Measurements from ENCODE around the gene GNA12.
"Not testable (repeated sequence)": the region's sequence is repeated elsewhere in the genome, so short reads cannot be mapped to it uniquely, and the experiment has no call there.

Gene GNA12

DNA sequence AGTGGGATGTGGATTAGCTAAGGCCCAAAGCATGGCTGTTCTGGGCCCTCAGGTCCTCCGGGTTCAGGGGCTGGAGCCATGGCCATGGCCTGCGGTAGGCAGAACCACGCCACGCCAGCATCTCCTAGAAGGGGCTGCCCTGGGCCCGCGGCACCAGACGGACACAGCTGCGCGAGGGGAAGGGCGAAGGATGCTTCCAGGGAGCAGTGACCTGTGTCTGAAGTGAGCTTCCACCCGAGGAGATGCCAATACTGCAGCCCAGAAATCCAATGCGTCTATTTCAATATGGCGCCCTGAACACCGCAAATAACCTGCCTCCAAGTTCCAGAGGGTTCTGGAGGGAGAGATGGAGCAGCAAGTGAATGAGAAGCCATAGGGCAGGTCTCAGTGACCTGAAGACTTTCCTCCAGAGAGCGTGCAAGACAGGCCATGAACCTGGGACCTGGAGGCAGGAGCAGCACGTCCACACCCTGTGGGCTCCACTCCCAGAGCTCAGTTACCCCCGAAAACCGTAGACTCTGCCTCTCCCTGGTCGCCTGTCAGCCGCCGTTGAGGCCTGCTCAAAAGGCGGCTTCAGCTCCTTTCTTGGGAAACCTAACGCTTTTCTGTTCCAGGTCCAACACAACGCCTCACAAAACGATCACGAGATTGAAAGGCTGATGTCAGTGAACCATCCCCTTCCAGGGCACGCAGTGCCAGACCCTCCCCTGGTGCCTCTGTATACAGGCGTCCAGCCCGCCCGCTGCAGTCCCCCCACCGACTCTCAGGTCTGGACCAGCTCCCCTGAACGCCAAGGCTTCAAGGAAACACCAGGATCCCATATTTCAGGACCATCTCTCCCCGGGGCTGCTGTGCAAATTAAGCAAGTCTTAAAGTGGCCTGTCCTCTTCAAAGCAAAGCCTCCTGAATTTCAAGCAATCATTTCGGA, 118.7 kb downstream of the GNA12 start:
- DNase-seq = no peak

DNA sequence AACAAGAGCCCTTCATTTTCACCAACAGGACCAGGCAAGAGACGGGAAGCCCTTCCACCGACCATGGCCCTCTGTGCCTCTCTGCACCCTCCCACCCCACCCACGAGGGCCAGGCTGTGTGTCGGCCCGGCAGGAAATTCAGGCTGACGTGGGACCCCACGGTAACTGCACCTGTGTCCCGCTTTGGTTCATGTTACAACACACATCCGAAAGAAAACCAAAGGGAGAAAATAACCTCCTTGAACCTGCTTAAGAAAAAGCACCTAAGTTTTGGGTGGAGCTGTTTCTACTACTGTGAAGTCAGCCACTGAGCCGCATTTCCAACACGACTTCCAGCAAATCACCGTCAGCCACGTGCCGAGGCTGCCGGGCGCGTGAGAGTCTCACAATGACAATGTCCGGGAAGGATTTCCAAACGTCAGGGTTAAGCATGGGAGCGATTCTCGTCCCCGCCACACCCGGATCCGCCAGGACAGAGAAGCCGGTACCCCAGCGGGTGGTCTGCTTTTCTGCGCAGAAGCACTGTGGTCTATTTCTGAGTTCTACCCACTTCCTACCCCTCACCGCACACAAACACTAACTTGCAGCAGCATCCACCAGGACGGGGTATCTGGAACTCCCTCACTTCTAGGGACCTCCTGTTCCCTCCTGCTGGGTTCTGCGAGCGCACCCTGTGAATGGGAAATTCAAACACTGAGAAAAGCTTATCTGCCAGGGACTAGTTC, 119.5 kb downstream of the GNA12 start:
- no peak for DNase-seq

DNA sequence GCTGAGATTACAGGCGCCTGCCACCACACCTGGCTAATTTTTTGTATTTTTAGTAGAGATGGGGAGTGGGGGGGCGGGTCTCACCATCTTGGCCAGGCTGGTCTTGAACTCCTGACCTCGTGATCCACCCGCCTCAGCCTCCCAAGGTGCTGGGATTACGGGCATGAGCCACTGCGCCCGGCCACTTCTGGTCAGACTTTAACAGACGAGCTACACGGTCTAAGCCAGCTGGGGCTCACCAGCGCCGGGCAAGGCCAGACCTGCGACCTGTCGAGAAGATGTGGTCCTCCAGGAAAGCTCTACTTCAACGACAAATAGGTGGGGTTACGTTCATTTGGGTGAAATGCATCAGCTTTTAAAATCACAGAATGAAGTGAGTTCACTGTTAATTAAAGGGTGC, 120.1 kb downstream of the GNA12 start:
- DNase-seq = not testable (repeated sequence)

DNA sequence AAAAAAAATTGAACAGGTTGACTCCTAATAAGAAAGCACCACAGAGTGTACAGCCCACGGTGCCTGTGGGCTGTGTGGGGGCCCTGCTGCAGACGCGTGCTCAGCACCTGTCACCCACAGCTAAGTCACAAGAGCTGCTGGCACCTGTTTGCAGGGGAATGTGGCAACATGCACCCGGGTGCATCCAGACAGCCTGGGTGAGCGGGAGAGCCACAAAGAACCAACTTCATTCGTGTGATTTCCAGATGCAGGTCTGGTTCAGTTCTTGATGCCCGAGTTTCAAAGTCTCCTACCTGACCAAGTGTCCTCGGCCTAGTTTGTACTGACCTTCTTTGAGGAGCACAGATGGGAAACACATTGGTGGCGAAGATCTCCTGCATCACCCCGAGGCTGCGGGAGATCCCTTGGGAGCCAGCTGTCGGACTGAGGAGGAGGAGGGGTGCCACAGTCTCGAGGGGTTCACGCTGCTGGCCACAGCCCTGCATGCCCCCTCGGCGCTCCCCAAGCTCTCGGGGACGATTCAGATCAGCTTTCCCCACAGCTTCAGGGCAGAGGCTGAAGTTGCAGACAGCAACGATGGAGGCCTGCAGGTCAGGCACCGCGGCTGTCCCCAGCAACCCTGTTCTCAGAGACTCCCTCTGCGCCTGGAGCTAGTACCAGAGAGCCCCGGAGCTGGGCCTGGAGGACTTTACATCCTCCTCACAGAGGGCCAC, 120.8 kb downstream of the GNA12 start:
- no peak for DNase-seq

DNA sequence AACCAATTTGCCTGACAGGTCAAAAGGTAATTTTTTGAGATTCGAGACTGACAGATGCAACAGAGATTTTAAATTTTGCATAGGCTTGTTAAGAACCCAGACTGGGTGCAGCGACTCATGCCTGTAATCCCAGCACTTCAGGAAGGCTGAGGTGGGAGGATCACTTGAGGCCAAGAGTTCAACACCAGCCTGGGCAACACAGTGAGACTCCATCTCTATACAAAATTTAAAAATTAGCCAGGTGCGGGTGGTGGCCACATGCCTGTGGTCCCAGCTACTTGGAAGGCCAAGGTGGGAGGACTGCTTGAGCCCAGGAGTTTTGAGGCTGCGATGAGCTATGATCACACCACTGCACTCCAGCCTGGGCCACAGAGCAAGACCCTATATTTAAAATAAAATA, 121.5 kb downstream of the GNA12 start:
- no peak for DNase-seq

DNA sequence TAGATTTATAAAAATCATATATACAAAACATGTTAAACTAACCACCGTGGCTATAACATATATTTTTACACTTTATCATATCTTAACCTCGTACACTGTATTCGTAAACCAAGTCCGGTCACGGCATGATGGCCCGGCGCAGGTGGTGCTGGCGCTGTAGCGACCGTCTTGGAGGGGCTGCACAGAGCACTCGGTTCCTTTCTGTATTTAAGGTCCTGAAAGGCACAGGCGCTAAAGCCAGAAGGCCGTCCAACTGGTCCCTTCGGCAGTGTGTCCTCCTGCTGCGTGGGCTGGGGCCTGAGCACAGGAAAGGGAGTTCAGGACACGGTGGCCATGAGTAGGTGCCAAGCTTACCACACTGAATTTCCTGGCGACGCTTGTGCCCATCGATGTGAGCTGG, 122.3 kb downstream of the GNA12 start:
- DNase-seq = no peak

DNA sequence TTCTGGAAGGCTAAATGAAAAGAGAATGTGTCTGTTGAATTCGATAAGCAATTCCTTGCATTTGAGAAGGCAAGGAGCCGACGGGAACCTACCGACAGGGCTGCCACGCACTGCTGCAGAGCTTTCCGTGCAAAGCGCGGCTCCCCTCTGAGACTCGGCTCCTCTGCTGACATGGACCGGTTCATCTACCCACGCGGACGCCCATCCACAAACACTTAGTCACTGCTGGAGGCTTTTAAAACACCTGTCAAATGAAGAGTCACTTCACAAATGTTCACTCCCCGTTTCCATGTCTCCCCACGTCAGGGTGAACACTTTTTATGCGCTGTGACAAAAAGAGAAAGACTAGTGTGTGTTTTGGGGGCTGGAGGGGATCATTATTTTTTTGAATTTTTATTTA, 124.1 kb downstream of the GNA12 start:
- no peak for DNase-seq

DNA sequence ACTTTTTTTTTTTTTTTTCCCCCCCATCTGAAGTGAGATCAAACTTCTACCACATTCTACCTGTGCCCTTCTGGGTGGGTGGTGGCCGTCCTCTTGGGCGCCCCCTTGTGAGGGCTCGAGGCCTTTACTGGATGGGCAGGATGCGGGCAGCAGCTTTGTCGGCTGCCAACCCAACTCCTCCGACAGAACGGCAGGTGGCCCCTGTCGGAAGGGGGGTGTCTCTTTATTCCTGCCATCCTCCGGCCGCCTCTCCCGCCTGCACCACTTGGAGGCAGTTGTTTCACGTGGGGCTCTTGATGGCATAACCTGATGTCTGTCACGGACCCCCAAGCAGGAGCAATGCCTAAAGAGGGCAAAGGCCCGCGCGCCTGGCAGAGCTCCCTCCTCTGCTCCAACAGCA, 125.1 kb downstream of the GNA12 start:
- no peak for DNase-seq

DNA sequence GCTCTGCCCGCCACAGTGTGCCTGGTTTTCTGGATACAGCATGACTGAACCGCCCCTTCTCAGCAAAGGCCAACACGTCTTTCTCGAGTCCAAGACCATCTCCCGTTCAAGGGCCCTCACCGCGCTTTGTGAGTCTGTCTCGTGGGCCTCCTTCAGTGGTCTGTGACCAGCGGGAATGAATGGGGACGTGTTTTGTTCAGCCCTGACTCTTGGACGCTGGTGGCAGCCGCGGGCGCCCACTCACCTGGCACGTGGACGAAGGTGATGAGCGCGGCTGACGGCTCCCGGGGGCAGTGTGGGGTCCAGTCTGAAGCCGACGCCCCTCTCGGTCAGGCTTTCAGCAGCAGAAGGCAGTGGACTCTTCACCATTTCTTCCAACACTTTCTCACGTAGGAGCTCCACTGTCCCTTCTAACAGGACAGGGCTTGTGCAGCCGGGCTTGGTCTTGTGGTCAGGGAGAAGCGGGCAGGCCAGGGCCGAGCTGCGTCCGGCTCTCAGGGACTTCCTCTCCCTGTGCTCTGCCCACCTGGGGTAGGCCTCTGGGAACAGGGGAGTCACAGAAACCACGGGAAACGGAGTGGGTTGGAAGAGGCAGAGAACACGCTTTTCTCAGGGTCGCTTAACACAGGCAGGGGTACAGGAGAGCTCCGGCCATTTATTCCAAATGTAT, 125.7 kb downstream of the GNA12 start:
- DNase-seq = no peak

DNA sequence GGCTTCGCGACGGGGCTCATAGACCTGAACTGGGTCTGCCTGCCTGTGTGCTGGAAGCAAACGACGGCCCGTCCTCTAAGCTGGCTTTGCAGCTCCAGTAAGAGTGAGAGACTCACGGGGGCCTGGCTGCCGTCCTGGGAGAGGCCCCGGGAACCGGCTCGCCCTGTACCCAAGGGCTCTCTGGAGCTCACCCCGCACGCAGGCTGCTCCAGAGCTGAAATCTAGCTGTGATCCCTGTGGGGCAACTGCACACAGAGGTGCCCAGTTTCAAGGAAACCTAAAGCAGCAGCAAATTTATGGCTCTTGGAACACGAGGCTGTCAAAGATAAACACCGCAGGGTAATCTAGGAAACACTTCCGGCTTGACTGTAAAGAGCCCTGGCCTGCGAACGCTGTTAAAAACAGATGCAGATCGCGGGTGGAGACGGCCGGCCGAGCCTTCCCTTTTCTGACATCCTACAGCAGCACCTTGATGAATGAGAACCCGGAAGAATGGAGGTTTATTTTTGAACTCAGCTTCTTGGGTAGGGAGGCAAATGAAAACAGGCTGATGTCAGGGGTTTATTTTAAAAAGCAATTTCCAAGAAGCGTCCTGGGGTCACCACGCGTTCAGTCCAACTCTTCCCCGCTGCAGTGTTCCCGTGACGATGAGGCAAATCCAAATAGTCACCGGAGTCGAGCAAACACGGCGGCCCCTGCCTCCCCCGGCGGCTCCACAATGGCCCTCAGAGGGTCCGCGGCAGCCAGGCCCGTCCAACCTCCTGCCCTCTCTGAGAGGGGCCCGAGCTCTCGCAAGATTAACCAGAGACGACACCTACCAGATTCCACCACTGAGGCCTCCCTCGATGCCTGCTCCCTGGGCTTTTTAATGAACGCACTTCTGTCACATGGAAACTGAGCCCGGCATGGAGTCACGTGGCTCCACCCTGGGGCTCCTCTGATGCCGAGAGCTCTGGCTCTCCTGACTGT, 126.5 kb downstream of the GNA12 start:
- DNase-seq = no peak

DNA sequence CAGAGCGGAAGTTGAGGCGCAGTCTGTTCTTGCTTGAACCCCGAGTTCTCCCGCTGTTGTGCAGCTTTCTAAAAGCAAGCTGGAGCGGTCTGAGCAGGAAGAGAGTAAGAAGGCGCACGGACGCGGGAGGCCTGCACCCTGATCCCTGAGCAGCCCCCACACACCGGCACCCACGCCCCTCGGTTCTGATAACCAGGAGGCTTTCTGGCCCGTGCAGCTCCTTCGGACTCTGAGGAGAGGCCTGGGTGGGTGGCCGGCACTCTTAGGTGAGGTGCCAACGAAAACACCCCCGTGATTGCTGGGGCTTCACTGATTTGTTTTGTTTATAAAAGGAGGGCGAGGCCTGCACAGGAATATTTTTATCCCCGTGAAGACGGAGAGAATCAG, 127.2 kb downstream of the GNA12 start:
- no peak for DNase-seq

DNA sequence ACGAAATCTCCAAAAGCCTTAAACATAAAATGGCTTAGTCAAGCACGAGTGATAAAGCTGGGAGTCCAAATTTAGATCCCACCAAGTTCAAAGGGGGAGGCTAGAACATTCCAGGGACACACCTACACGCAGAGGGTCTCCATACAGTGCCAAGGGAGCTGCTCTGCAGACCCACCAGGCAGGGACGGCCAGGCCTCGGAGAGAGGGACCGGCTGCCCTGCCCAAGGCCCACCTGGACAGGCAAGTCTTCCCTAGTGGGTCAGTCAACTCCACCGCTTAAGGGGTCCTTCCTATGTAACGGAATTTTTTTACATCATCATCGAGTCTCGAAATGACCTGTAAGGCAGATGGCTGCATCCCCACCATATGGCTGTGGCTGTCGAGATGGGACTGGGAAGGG, 127.6 kb downstream of the GNA12 start:
- no peak for DNase-seq

DNA sequence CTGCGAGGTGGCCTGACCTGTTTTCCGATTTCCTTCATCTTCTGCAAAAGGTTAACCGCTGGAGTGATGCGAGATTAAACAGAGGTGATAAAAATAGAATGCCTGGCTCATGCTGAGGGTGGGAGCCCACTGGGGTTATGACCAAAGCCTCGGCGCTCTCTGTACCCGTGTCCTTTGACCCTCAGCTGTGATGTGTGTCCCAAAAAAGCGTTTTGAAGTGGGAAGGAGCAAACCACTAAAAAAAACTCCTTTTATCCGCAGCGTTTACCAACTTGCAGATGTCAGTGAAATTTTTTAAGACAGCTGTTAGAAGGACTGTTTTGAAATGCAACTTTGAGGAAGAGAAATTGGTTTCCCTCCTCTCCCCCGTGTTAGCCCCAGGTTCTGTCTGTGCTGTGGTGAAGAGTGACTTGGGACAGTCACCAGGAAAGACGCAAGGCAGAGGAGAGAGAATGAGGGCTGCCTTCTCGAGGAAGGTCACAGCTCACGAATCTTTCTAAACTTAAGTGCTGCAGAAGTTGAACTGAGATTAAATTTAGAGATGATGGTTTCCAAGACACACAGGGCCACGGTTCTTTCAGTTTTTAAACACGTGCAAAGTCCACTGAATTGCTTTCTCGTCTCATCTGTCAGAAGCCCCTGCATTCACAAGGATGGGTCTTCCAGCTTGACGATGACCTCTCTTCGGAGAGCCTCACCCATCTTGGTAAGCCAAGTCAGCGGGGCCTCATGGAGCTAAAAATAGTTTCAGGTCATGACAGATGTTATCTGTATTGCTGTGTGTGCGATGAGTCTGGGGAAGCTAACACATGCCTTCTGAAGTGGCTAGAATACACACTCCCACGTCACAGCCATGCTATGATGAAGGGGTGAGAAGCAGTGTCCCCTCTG, 128.5 kb downstream of the GNA12 start:
- no peak for DNase-seq

DNA sequence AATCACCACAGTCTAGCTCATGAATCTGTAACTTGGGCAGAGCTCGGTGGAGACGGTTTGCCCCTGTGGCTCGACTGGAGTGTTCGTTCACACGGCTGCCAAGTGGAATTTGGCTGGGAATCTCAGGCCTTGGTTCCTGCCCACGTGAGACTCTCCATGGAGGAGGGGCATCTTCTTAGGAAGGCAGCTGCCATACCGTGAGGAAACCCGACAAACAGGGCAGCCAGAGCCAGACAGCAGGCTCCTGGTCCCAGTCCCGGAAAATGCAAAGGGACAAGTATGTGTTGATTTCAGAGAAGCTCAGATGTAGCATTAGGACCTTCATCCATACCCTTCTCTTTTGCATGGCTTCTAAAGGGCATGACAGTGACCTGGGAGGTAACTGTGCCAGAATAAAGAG, 129.5 kb downstream of the GNA12 start:
- no peak for DNase-seq

DNA sequence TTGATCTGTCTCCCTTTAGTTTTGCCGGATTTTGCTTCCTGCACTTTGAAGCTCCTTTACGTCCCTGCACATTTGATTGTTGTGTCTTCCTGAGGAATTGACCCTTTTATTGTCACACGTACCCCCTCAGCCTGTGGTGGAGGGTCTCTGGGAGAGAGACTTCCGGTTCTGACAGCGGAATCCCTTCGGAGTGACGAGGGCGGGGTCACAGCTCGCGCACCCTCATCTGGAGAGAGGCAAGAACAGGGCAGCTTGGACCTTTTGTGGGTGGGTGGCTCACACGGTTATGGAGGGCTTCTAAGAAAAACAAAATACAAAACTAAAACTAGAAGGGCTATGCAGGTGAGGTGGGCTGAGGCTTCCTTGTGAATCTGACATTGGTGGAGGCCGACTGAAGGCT, 130.1 kb downstream of the GNA12 start:
- no peak for DNase-seq

DNA sequence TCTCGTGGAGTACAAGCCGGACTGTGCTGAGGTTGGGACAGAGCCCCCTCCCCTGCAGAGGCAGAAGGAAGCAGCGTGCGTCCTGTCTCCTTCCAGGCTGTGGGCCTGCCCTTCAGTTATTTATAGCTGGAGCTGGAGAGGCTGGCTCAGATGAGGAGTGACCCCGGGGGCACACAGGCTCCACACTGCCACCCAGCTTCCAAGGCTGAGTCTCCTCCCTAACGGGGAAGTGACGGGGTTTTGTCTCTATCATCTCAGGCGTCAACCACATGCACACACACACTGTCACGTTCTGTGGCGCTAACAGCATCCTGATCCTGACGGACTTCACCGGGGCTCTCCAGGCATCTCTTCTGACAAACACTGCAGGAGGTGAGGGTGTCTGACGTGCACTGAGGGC, 130.7 kb downstream of the GNA12 start:
- no peak for DNase-seq

DNA sequence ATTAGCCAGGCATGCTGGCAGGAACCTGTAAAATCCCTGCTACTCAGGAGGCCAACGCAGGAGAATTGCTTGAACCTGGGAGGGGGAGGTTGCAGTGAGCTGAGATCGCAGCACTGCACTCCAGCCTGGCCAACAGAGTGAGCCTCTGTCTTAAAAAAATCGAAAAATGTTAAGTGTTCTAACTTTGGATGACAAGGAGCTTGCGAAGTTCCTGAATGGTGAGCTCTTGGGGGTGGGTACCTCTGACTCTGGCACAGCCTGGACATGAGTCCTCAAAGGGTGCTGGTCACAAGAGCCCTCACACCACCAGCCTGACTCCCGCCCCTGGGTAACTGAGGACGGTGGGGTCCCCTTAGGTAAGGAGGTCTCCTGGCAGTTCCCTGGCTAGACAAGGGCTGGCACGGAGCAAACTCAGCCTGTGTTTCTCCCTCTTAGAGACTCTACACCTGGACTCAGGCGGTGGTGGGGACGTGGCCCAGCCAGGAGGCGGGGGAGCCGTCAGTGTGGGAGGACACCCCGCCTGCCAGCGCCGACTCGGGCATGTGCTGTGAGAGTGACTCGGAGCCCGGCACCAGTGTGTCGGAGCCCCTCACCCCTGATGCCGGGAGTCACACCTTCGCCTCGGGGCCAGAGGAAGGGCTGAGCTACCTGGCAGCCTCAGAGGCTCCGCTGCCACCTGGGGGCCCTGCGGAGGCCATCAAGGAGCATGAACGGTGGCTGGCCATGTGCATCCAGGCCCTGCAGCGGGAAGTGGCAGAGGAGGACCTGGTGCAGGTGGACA, 132.0 kb downstream of the GNA12 start:
- DNase-seq = no peak

DNA sequence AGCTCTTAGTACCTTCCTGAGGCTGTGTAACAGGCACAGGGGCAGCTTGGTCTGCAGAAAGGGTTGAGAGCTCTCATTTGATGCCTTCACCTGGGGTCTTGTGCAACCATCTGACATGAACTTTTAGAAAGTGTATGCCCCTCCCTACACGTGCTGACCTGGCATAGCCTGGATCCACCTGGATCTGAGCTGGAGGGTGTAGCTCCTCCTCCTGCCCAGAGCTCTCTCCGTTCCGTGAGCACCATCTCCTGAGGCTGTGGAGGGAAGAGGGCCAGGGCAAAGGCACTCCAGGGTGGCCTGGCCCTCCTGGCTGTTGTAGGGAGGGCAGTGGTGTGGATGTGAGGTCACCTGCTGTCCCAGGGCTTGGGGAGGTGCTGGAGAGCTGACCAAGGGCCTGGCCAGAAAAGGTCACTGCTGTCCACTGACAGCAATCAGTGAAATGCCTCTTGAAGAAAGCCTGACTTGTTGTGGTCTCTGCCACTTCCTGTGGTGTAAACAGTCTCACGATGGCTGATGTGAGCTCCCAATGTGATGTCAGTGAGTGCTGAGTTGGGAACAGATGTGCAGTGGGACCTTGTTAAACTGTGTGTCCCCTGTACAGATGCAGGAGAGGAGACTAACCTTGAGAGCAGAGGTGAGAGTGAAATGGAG, 133.1 kb downstream of the GNA12 start:
- DNase-seq = no peak

DNA sequence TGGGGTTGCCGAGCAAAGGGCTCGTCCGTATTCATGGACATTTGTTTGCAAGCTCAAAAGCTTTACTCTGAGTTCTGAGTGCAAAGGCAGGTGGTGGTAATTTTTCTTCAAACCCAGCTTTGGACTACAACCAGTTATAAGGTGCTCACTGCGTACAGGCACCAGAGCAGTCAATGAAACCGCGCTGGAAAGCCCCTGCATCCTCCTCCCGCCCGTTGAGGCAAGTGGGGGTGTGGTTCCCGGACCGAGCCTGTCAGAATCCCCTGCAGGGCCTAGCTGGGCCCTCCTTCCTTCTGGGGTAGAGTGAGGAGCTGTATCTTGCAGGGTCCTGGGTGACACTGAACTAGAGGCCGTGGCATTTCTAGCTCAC, 133.8 kb downstream of the GNA12 start:
- DNase-seq = no peak
